ENCODE results near the gene FANCI. TPM values are rescaled to one million over a fixed set of nuclear protein-coding genes. Genes with fewer than 3 reads are reported as not detected.

Gene FANCI
- total RNA-seq, 4 donors from 2014 or later, result 7.2 to 24.5 (median 9.4) TPM

DNA sequence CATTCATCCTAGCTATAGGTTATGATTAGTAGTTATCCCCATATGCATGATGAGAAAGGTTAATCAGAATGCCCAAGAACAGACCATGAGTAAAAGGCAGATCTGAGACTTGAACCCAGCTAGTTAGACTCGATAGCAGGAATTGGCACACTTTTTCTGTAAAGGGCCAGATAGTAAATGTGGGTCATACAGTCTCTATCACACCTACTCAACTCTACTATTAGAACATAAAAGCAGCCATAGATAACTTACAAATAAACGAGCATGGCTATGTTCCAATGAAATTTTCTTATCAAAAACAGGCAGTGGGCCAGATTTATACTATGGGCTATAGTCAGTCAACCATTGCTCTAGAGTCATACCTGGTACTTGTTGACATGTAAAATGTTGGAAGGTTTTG lies 66.2 kb downstream of the FANCI start:
- Histone ChIP-seq H3K4me1 (no peaks in the 10 kb centered on the region), H3K27ac (no peak overlapping the region), H3K27me3 (no peaks in the 10 kb centered on the region), H3K9me3 (no peaks in the 10 kb centered on the region), H3K36me3 (peaks cover 10% of the 10 kb centered on the region), H3K4me3 (no peak overlapping the region)
- no peak for DNase-seq (ENCODE audit: low spot score in 2 of 2)
- 70% methylated on average over 2 of the region's 2 CpGs for WGBS
- TF ChIP-seq, protein P1, sequence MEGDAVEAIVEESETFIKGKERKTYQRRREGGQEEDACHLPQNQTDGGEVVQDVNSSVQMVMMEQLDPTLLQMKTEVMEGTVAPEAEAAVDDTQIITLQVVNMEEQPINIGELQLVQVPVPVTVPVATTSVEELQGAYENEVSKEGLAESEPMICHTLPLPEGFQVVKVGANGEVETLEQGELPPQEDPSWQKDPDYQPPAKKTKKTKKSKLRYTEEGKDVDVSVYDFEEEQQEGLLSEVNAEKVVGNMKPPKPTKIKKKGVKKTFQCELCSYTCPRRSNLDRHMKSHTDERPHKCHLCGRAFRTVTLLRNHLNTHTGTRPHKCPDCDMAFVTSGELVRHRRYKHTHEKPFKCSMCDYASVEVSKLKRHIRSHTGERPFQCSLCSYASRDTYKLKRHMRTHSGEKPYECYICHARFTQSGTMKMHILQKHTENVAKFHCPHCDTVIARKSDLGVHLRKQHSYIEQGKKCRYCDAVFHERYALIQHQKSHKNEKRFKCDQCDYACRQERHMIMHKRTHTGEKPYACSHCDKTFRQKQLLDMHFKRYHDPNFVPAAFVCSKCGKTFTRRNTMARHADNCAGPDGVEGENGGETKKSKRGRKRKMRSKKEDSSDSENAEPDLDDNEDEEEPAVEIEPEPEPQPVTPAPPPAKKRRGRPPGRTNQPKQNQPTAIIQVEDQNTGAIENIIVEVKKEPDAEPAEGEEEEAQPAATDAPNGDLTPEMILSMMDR (IDR thresholded peaks at IDR 0.05), result no peak
- TF ChIP-seq EP300 (IDR thresholded peaks at IDR 0.05), result no peak
- TF ChIP-seq POLR2AphosphoS5 (IDR thresholded peaks at IDR 0.05), result no peak
- no peak for TF ChIP-seq POLR2A (IDR thresholded peaks at IDR 0.05)

DNA sequence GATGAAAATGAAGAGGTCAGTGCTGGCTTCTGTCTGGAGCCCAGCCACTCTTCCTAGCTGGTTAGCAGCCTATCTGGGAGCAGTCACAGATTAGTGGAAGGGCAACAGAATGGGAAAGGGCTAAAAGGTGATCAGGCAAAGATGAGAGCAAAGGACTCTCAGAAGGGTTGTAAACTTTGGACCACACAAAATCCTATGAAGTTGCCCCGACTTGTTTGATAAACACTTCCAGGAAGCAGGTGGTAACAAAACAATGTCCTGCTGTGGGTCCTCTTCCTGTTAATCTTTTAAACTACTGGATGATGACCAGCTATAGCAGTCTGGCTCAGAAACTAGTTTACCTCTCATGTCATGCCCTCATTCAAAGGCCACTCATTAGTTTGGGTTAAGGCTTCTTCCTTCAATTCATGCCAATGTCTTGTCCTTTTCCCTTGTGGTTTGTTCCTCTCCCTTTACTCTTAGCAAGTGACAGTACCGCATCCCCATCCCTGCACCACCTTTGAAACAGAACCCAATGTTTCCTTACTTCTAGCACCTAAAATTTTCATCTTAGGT lies 71.7 kb downstream of the FANCI start:
- Histone ChIP-seq H3K27me3 (no peaks in the 10 kb centered on the region), H3K9me3 (no peaks in the 10 kb centered on the region), H3K4me3 (no peak overlapping the region), H3K36me3 (peaks cover 58% of the 10 kb centered on the region), H3K27ac (no peak overlapping the region), H3K4me1 (no peaks in the 10 kb centered on the region)
- 74% methylated on average over 2 of the region's 2 CpGs for WGBS
- TF ChIP-seq EP300 (IDR thresholded peaks at IDR 0.05) (no peak), POLR2A (IDR thresholded peaks at IDR 0.05) (no peak), POLR2AphosphoS5 (IDR thresholded peaks at IDR 0.05) (no peak)
- TF ChIP-seq, protein P1 (IDR thresholded peaks at IDR 0.05), result no peak
- DNase-seq (ENCODE audit: low spot score in 2 of 2), result no peak

DNA sequence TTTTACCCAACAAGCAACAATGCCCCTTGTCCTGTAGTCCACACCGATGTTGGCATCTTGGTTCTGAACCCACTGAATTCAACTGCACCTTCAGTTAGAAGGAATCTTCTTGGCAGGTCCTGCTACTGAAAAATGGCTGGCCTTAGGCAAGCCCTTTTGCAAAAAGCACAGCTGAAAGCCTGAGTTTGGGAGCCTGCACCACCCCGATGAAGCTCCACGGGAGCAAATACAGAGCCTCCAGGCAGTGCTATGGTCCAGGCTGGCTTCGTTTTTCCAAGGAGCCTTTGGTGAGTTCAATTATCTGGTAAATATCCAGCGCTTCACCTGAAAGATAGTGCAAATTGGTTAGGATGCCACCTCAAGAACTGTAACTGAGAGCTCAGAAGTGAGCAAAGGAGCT lies 72.7 kb downstream of the FANCI start:
- no peak for DNase-seq (ENCODE audit: low spot score in 2 of 2)
- H3K27me3 ChIP-seq, result no peaks in the 10 kb centered on the region
- WGBS, result 76% methylated on average over 5 of the region's 5 CpGs
- H3K4me1 ChIP-seq, result no peaks in the 10 kb centered on the region
- TF ChIP-seq EP300 (IDR thresholded peaks at IDR 0.05), result no peak
- TF ChIP-seq POLR2AphosphoS5 (IDR thresholded peaks at IDR 0.05), result no peak
- TF ChIP-seq POLR2A (IDR thresholded peaks at IDR 0.05), result no peak
- TF ChIP-seq, protein P1 (IDR thresholded peaks at IDR 0.05), result no peak
- H3K36me3 ChIP-seq, result peaks cover 68% of the 10 kb centered on the region
- H3K9me3 ChIP-seq, result no peaks in the 10 kb centered on the region
- no peak overlapping the region for H3K27ac ChIP-seq
- no peak overlapping the region for H3K4me3 ChIP-seq

DNA sequence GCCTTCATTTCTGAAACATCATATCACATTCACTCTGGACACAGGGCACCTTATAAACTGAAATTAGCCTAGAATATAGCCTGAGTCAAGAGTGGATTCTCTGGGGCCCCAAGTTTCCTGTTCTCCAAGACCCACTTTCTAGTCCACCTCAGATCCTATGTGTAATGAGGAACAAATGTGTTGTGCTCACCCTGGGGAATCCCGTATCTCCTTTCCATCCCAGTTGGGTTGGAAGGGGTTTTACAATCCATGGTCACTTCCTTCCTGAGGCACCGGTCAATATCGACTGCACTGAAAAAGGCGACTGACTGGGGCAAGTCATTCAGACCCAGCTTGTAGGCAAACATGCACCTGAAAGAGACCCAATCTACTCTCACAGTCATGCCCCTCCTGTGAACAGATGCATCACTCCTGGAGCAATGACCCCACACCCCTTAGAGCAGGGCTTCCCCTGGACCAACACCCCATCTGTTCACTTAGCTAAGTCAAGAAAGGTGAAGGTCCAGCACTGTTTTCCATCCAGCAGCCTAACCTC lies 73.5 kb downstream of the FANCI start:
- Histone ChIP-seq H3K27me3 (no peaks in the 10 kb centered on the region), H3K36me3 (peaks cover 76% of the 10 kb centered on the region), H3K9me3 (no peaks in the 10 kb centered on the region), H3K27ac (no peak overlapping the region), H3K4me1 (no peaks in the 10 kb centered on the region), H3K4me3 (no peak overlapping the region)
- 81% methylated on average over 4 of the region's 4 CpGs for WGBS
- no peak for DNase-seq (ENCODE audit: low spot score in 2 of 2)
- TF ChIP-seq POLR2AphosphoS5 (IDR thresholded peaks at IDR 0.05), result no peak
- TF ChIP-seq EP300 (IDR thresholded peaks at IDR 0.05), result no peak

DNA sequence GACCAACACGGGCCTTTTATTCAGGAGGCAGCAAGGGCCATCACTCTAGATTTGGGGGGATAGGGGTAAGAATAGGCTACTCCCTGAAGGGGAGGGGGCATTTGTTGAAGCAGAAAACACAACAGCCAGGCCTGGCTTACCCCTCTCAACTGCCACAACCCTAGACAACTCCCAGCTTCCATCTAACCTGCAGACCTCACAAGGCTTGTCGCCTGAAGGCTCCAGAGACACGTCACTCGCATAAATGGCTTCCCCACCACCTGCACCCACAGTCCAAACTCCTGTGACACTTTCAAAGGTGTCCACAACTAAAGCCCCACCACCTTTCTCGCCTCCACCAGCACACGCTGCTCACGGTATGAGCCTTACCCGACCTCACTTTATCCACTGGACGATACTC lies 75.9 kb downstream of the FANCI start:
- Histone ChIP-seq H3K36me3 (peaks cover 100% of the 10 kb centered on the region), H3K27ac (no peak overlapping the region), H3K9me3 (no peaks in the 10 kb centered on the region), H3K4me3 (no peak overlapping the region), H3K27me3 (no peaks in the 10 kb centered on the region), H3K4me1 (no peaks in the 10 kb centered on the region)
- TF ChIP-seq POLR2AphosphoS5 (IDR thresholded peaks at IDR 0.05) (no peak), POLR2A (IDR thresholded peaks at IDR 0.05) (no peak), EP300 (IDR thresholded peaks at IDR 0.05) (no peak)
- WGBS, result 93% methylated on average over 8 of the region's 9 CpGs
- no peak for DNase-seq (ENCODE audit: low spot score in 2 of 2)

DNA sequence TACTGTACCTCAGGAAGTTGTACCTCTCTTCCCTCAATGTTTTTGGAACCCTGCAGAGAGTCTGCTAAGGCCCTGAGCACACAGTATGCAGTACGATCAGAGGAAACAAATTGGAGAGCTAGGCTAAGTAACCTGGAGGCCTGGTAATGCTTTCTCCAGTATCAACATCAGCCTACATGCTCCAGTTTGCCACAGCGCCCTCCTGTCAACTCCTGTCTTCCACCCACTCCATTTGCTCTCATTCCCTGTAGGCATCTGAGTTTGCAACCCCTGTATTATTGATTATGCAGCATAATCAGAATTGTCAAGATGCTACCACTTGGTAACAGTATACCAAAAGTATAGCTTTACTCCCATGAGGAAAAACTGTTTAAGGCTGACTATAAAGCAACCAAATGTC lies 76.4 kb downstream of the FANCI start:
- TF ChIP-seq POLR2A (IDR thresholded peaks at IDR 0.05), result no peak
- TF ChIP-seq EP300 (IDR thresholded peaks at IDR 0.05), result no peak
- TF ChIP-seq, protein P1 (IDR thresholded peaks at IDR 0.05), result no peak
- no peak for TF ChIP-seq POLR2AphosphoS5 (IDR thresholded peaks at IDR 0.05)
- no peak overlapping the region for H3K27ac ChIP-seq
- H3K4me3 ChIP-seq, result no peak overlapping the region
- H3K4me1 ChIP-seq, result no peaks in the 10 kb centered on the region
- 95% methylated on average over 2 of the region's 2 CpGs for WGBS
- no peak for DNase-seq (ENCODE audit: low spot score in 2 of 2)
- peaks cover 99% of the 10 kb centered on the region for H3K36me3 ChIP-seq
- no peaks in the 10 kb centered on the region for H3K27me3 ChIP-seq
- no peaks in the 10 kb centered on the region for H3K9me3 ChIP-seq
